Endothelial cell (in vitro differentiated cells): ENCODE data around the gene MN1. TPM values are rescaled to one million over a fixed set of nuclear protein-coding genes. Genes with fewer than 3 reads are reported as not detected.

Experiments used
- DNase-seq: peaks from one replicate; pipeline ENCODE4 v3.0.0; 2021; ENCODE audit warnings: low spot score
- H3K27ac Mint-ChIP-seq: one replicate; pipeline ENCODE4 v1.8.0; 2021; ENCODE audit warnings: mixed read lengths, inconsistent platforms; ENCODE audit not compliant: unreplicated experiment
- H3K27me3 Mint-ChIP-seq: one replicate; pipeline ENCODE4 v1.8.0; 2021; ENCODE audit warnings: mild to moderate bottlenecking, moderate library complexity, mixed read lengths, inconsistent platforms; ENCODE audit not compliant: unreplicated experiment
- H3K36me3 Mint-ChIP-seq: one replicate; pipeline ENCODE4 v1.8.0; 2021; ENCODE audit warnings: mild to moderate bottlenecking, low read depth, mixed read lengths, inconsistent platforms; ENCODE audit not compliant: unreplicated experiment
- H3K4me1 Mint-ChIP-seq: one replicate; pipeline ENCODE4 v1.8.0; 2021; ENCODE audit warnings: mild to moderate bottlenecking, mixed read lengths, inconsistent platforms; ENCODE audit not compliant: unreplicated experiment
- H3K4me3 Mint-ChIP-seq: one replicate; pipeline ENCODE4 v1.8.0; 2021; ENCODE audit warnings: mild to moderate bottlenecking, mixed read lengths, inconsistent platforms; ENCODE audit not compliant: unreplicated experiment
- H3K9me3 Mint-ChIP-seq: one replicate; pipeline ENCODE4 v1.8.0; 2021; ENCODE audit warnings: mixed read lengths, inconsistent platforms; ENCODE audit not compliant: unreplicated experiment
- total RNA-seq: library from RNA; stranded (reverse); fragmentation: NEBNext Ultra II Directional; extraction: Animal tissue kit (Norgen Biotek cat#: 25700); gene quantifications from one replicate; pipeline ENCODE4 v1.2.1, GENCODE V29; 2021; ENCODE audit not compliant: unreplicated experiment
- TF ChIP-seq, protein P1 (sequence below): fragments of 200-600 bp; sonication (generic); IDR thresholded peaks from one replicate; pipeline ENCODE4 v1.5.0; 2021; ENCODE audit warnings: antibody characterized with exemption; ENCODE audit not compliant: unreplicated experiment

MN1 gene
- total RNA-seq, 1 donor from 2014 or later, result 9.9 TPM

DNA sequence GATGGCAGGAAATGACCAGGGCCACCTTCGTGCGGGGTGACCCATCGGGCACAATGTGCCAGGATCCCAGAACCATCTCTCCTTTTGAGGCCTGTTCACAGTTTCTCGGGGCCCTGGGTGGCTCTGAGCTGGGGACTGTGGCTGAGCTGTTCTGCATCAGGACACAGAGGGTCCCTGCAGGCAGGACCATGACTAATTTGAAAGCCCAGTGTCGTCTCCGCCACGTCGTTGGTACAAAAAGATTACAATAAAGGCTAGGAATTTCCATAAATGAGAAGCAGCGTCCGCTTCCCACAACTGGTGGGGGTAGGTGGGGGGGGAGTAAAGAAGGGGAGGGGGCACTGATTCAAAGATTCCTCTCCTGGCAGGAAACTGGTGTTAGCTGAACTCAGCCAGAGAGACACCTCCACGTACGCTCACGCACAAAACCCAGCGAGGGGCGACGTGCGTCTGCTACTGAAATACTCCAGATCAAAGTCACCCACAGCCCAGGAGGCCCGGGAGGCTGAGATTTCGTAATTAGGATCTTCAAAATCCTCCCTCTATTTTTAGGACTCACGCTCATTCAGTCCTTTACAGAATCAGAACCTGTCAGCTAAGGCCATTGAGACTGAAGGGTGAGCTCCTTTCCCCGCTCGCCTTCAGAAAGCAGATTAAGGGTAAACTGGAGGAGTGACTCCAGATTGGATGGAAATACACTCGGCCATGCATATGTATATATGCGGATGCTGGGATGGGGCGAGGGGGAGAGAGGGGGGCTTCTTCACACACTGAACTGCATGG is 11.0 kb downstream of the MN1 start:
- H3K9me3 Mint-ChIP-seq, result no peaks in the 10 kb centered on the region
- peaks cover 9% of the 10 kb centered on the region for H3K4me1 Mint-ChIP-seq
- DNase-seq, result no peak
- TF ChIP-seq, protein P1, sequence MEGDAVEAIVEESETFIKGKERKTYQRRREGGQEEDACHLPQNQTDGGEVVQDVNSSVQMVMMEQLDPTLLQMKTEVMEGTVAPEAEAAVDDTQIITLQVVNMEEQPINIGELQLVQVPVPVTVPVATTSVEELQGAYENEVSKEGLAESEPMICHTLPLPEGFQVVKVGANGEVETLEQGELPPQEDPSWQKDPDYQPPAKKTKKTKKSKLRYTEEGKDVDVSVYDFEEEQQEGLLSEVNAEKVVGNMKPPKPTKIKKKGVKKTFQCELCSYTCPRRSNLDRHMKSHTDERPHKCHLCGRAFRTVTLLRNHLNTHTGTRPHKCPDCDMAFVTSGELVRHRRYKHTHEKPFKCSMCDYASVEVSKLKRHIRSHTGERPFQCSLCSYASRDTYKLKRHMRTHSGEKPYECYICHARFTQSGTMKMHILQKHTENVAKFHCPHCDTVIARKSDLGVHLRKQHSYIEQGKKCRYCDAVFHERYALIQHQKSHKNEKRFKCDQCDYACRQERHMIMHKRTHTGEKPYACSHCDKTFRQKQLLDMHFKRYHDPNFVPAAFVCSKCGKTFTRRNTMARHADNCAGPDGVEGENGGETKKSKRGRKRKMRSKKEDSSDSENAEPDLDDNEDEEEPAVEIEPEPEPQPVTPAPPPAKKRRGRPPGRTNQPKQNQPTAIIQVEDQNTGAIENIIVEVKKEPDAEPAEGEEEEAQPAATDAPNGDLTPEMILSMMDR, result no peak
- peaks cover 2% of the 10 kb centered on the region for H3K27me3 Mint-ChIP-seq
- H3K36me3 Mint-ChIP-seq, result no peaks in the 10 kb centered on the region
- no peak overlapping the region for H3K27ac Mint-ChIP-seq
- H3K4me3 Mint-ChIP-seq, result no peak overlapping the region

GRCh38 chr22:27788500-27789288 is 12.9 kb downstream of the MN1 start:
- TF ChIP-seq, protein P1, result no peak
- no peaks in the 10 kb centered on the region for H3K36me3 Mint-ChIP-seq
- H3K4me3 Mint-ChIP-seq, result no peak overlapping the region
- H3K4me1 Mint-ChIP-seq, result peaks cover 13% of the 10 kb centered on the region
- DNase-seq, result no peak
- H3K27ac Mint-ChIP-seq, result no peak overlapping the region
- H3K9me3 Mint-ChIP-seq, result no peaks in the 10 kb centered on the region
- H3K27me3 Mint-ChIP-seq, result peaks cover 2% of the 10 kb centered on the region

- Mint-ChIP-seq H3K4me1 (peaks cover 13% of the 10 kb centered on the region), H3K27ac (no peak overlapping the region), H3K9me3 (no peaks in the 10 kb centered on the region), H3K36me3 (no peaks in the 10 kb centered on the region), H3K27me3 (peaks cover 2% of the 10 kb centered on the region), H3K4me3 (no peak overlapping the region)
- DNase-seq, result no peak
- TF ChIP-seq, protein P1, result no peak
Measured at GRCh38 chr22:27786965-27787364, 14.6 kb downstream of the MN1 start.

DNA sequence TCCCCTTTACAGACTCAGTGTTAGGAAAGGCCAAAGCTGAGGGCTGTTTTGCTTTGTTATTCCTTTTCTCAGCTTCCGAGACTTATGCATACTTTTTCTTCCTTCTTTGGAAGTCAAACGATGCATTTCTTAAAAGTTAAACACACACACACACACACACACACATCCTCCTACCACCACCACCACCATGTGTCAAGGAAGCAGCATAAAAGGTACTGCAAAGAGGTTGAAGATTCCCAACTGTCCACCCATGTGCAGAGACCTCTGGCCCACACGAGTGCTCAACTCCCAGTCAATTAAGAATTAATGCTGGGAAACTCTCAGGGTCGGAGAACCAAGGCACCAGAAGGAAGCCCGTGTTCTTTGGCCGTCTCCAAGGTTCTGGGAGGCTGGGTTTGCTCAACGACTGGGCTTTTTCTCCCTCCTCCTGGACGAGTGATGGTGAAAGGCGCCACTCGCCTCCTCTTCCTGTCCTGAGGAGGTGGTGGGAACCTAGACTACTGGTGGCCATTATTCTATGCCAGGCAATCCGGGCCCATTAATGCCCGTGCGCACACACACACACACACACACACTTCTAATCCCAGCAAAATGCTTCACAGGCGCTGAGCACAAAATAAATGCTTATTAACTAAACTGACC is 15.1 kb downstream of the MN1 start:
- Mint-ChIP-seq H3K27me3 (peaks cover 2% of the 10 kb centered on the region), H3K27ac (no peak overlapping the region), H3K4me3 (no peak overlapping the region), H3K9me3 (no peaks in the 10 kb centered on the region), H3K36me3 (no peaks in the 10 kb centered on the region), H3K4me1 (peaks cover 13% of the 10 kb centered on the region)
- TF ChIP-seq, protein P1, result no peak
- DNase-seq, result no peak
